ENCODE measurements around the gene KCNK5. TPM values are rescaled to one million over a fixed set of nuclear protein-coding genes. Genes with fewer than 3 reads are reported as not detected.

Gene KCNK5
- polyA plus RNA-seq, 3 donors = 0.09 TPM; not detected in 2

DNA sequence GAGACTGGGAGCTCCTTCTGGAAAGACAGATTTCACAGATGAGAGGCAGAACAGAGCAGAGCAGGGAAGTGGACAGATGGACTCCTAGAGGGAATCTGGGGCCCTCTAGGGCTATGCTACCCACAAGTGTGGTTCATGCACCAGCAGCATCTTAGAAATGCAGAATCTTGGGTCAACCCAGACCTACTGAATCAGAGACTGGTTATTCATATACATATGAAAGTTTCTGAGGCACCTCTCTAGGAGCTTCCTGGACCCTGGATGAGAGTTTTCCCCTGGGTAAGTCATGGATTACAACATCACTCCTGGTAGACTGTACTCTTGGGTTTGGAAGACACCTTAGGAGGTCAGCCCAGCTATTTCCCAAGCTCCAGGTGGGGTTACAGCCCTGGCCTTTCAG is 58.9 kb downstream of the KCNK5 start:
- H3K27ac Mint-ChIP-seq = no peak overlapping the region
- peaks cover 0 to 11% of the 10 kb centered on the region in 2 donors for H3K9me3 ChIP-seq (replicated peaks in 1 of 2; ENCODE audit: control insufficient read depth in 1 of 2, insufficient read depth in 1 of 2, low read length in 2 of 2)
- H3K4me3 Mint-ChIP-seq = no peak overlapping the region
- DNase-seq = no peak
- H3K4me2 ChIP-seq (replicated peaks; ENCODE audit: extremely low read depth, low read length, poor library complexity, severe bottlenecking) = no peak overlapping the region
- H3K9me3 Mint-ChIP-seq = peaks cover 3 to 10% (median 7%) of the 10 kb centered on the region in 7 donors
- H3K36me3 Mint-ChIP-seq = no peaks in the 10 kb centered on the region
- H3K4me1 ChIP-seq (ENCODE audit: control insufficient read depth in 1 of 2, insufficient read depth in 2 of 2, low read length in 2 of 2) = peaks cover 14 to 18% of the 10 kb centered on the region in 2 donors
- no peak overlapping the region for H3K4me3 ChIP-seq (replicated peaks in 1 of 3; ENCODE audit: low read depth in 2 of 3, low read length in 3 of 3)
- intact Hi-C loops (cut with micrococcal nuclease) = no loop called here
- no peaks in the 10 kb centered on the region for H3K36me3 ChIP-seq (replicated peaks in 1 of 2; ENCODE audit: control insufficient read depth in 1 of 2, insufficient read depth in 2 of 2, low read length in 2 of 2)
- TF ChIP-seq, protein P1, sequence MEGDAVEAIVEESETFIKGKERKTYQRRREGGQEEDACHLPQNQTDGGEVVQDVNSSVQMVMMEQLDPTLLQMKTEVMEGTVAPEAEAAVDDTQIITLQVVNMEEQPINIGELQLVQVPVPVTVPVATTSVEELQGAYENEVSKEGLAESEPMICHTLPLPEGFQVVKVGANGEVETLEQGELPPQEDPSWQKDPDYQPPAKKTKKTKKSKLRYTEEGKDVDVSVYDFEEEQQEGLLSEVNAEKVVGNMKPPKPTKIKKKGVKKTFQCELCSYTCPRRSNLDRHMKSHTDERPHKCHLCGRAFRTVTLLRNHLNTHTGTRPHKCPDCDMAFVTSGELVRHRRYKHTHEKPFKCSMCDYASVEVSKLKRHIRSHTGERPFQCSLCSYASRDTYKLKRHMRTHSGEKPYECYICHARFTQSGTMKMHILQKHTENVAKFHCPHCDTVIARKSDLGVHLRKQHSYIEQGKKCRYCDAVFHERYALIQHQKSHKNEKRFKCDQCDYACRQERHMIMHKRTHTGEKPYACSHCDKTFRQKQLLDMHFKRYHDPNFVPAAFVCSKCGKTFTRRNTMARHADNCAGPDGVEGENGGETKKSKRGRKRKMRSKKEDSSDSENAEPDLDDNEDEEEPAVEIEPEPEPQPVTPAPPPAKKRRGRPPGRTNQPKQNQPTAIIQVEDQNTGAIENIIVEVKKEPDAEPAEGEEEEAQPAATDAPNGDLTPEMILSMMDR (IDR thresholded peaks at IDR 0.05) = no peak
- H3K79me2 ChIP-seq (ENCODE audit: insufficient read depth, low read length) = no peaks in the 10 kb centered on the region
- no peaks in the 10 kb centered on the region for H3K27me3 ChIP-seq (ENCODE audit: control insufficient read depth in 2 of 2, insufficient read depth in 2 of 2, low read length in 2 of 2)
- peaks cover 28% of the 10 kb centered on the region for H3K4me1 Mint-ChIP-seq
- peaks cover 1 to 6% (median 2%) of the 10 kb centered on the region in 3 donors for H3K27me3 Mint-ChIP-seq (ENCODE audit: low read depth in 3 of 3)
- no peak overlapping the region for H3K9ac ChIP-seq (ENCODE audit: insufficient read depth, low read length, poor library complexity, severe bottlenecking)
- H3K27ac ChIP-seq (ENCODE audit: low read depth in 1 of 2, low read length in 2 of 2) = no peak overlapping the region
- H2AFZ ChIP-seq (ENCODE audit: insufficient read depth, low read depth, low read length, poor library complexity, severe bottlenecking) = no peak overlapping the region
- H4K20me1 ChIP-seq (ENCODE audit: insufficient read depth, low read length) = no peaks in the 10 kb centered on the region

DNA sequence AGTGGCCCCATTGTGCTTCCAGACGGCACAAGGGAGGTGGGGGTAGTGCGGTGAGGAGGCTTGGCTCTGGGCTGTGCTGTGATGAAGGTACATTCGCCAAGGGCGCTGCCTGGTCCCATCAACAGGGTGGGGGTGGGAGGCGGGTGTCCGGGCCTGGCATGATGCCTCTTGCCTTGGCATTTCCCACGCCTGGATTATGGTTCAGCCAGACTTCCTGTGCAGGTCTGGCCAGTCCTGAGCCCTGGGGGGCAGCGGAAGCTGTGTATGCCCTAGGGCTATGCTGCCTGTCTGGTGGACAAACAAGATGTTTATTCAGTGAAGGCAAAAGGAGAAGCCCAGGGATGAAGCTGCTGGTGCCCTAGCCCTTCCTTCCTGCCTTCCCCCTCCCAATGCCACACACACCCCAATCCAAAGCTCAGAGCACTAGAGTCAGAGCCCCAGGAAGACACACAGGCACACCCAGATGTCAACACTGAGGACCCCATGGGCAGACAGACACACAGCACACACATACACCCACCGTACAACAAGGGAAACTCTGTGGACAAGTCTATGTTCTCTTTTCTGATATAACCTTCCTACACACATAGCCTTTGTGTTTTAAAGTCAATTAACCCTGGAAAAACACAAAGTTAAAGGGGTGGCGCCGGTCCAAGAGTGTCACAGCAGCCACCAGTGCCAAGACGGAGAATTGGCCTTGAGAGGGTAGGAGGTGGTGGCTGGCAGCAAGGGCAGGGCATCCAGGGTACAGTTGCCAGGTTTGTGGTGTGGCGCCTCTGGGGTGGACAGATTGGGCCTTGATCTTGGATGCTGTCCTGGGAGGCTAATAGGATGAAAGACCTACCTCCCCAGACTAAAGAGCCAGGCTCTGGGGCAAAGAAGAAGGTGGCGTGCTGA is 59.6 kb downstream of the KCNK5 start:
- Histone ChIP-seq H3K9me3 (replicated peaks in 1 of 2; ENCODE audit: control insufficient read depth in 1 of 2, insufficient read depth in 1 of 2, low read length in 2 of 2) (peaks cover 0 to 11% of the 10 kb centered on the region in 2 donors), H3K4me3 (replicated peaks in 1 of 3; ENCODE audit: low read depth in 2 of 3, low read length in 3 of 3) (no peak overlapping the region), H3K4me1 (ENCODE audit: control insufficient read depth in 1 of 2, insufficient read depth in 2 of 2, low read length in 2 of 2) (peaks cover 14 to 18% of the 10 kb centered on the region in 2 donors), H3K27ac (ENCODE audit: low read depth in 1 of 2, low read length in 2 of 2) (no peak overlapping the region), H3K4me2 (replicated peaks; ENCODE audit: extremely low read depth, low read length, poor library complexity, severe bottlenecking) (no peak overlapping the region), H4K20me1 (ENCODE audit: insufficient read depth, low read length) (no peaks in the 10 kb centered on the region), H3K9ac (ENCODE audit: insufficient read depth, low read length, poor library complexity, severe bottlenecking) (no peak overlapping the region), H2AFZ (ENCODE audit: insufficient read depth, low read depth, low read length, poor library complexity, severe bottlenecking) (no peak overlapping the region), H3K79me2 (ENCODE audit: insufficient read depth, low read length) (no peaks in the 10 kb centered on the region), H3K36me3 (replicated peaks in 1 of 2; ENCODE audit: control insufficient read depth in 1 of 2, insufficient read depth in 2 of 2, low read length in 2 of 2) (no peaks in the 10 kb centered on the region), H3K27me3 (ENCODE audit: control insufficient read depth in 2 of 2, insufficient read depth in 2 of 2, low read length in 2 of 2) (no peaks in the 10 kb centered on the region)
- no peak overlapping the region for H3K27ac Mint-ChIP-seq
- peaks cover 3 to 10% (median 7%) of the 10 kb centered on the region in 7 donors for H3K9me3 Mint-ChIP-seq
- peaks cover 2 to 8% (median 3%) of the 10 kb centered on the region in 3 donors for H3K27me3 Mint-ChIP-seq (ENCODE audit: low read depth in 3 of 3)
- WGBS (ENCODE audit: insufficient coverage) = 87% methylated on average over 11 of the region's 14 CpGs
- DNase-seq = no peak
- intact Hi-C loops (cut with micrococcal nuclease) = loop anchor here in 1 of 2 donors (10.0 kb wide), 1 partner anchor 295 kb away; no protein-coding TSS in a partner anchor
- no peak overlapping the region for H3K4me3 Mint-ChIP-seq
- no peaks in the 10 kb centered on the region for H3K36me3 Mint-ChIP-seq
- peaks cover 28% of the 10 kb centered on the region for H3K4me1 Mint-ChIP-seq
- TF ChIP-seq, protein P1 (IDR thresholded peaks at IDR 0.05) = no peak
